HepG2 (cell line): ENCODE data around the gene PODXL2. TPM values are rescaled to one million over a fixed set of nuclear protein-coding genes. Genes with fewer than 3 reads are reported as not detected.

Source experiments
- ELF1 ChIP-seq: sonication (generic); formaldehyde crosslinking; IDR thresholded peaks from 2 replicates; pipeline ENCODE4 v1.4.0; 2020; ENCODE audit warnings: missing genetic modification reagents
- FOXA1 ChIP-seq, 2 experiments: fragments of 450-650 bp in 1 of 2; sonication (generic) in 1 of 2; formaldehyde crosslinking in 1 of 2; IDR thresholded peaks; 2 replicates each; pipeline versions ENCODE4 v1.4.0 to v1.6.1; 2016 to 2020; ENCODE audit warnings: missing genetic modification reagents in 1 of 2
- JUN ChIP-seq: sonication (generic); formaldehyde crosslinking; IDR thresholded peaks from 2 replicates; pipeline ENCODE4 v1.4.0; 2020; ENCODE audit warnings: mild to moderate bottlenecking, missing genetic modification reagents
- MTF1 ChIP-seq: sonication (generic); formaldehyde crosslinking; IDR thresholded peaks from 2 replicates; pipeline ENCODE4 v1.5.0; 2020; ENCODE audit warnings: missing genetic modification reagents
- NR2F1 ChIP-seq, 2 experiments: fragments of 450-650 bp in 1 of 2; formaldehyde crosslinking in 1 of 2; IDR thresholded peaks; 2 replicates each; pipeline versions ENCODE4 v1.5.0 to v1.6.1; 2016 to 2020; ENCODE audit warnings: mild to moderate bottlenecking in 1 of 2, missing compliant biosample characterization in 1 of 2, missing genetic modification reagents in 1 of 2, moderate library complexity in 1 of 2
- SIN3A ChIP-seq: IDR thresholded peaks from 2 replicates; pipeline ENCODE4 v1.6.1; 2011; ENCODE audit warnings: low read depth, mild to moderate bottlenecking, control low read depth, low read length, borderline replicate concordance
- TCF7L2 ChIP-seq: IDR thresholded peaks from 2 replicates; pipeline ENCODE4 v1.6.1; 2011; ENCODE audit warnings: mild to moderate bottlenecking, low read depth, low read length, moderate library complexity
- ZNF30 ChIP-seq: sonication (generic); formaldehyde crosslinking; IDR thresholded peaks from 2 replicates; pipeline ENCODE4 v1.5.0; 2020; ENCODE audit warnings: mild to moderate bottlenecking, missing genetic modification reagents
- ZNF550 ChIP-seq: sonication (generic); formaldehyde crosslinking; IDR thresholded peaks from 2 replicates; pipeline ENCODE4 v1.4.0; 2020; ENCODE audit warnings: mild to moderate bottlenecking, missing genetic modification reagents, borderline replicate concordance
- ZNF703 ChIP-seq: sonication (generic); formaldehyde crosslinking; IDR thresholded peaks from 2 replicates; pipeline ENCODE4 v1.5.1; 2020; ENCODE audit warnings: missing genetic modification reagents, mild to moderate bottlenecking, moderate library complexity, borderline replicate concordance
- ZSCAN29 ChIP-seq: sonication (generic); formaldehyde crosslinking; conservative IDR thresholded peaks from 2 replicates; pipeline ENCODE4 v1.4.0; 2020; ENCODE audit warnings: mild to moderate bottlenecking, missing genetic modification reagents
- ZSCAN30 ChIP-seq: sonication (generic); formaldehyde crosslinking; IDR thresholded peaks from 2 replicates; pipeline ENCODE4 v1.5.0; 2020; ENCODE audit warnings: mild to moderate bottlenecking, missing genetic modification reagents
- polyA plus RNA-seq, 8 experiments: library from polyadenylated mRNA; depleted of rRNA in 3 of 8; stranded (reverse) in 7 of 8; unstranded in 1 of 8; fragments of >200 nt; fragmentation: Illumina TruSeq in 4 of 8; extraction: Trizol in 4 of 8; gene quantifications; 2 replicates each; pipeline versions ENCODE4 v1.2.1 to v1.2.3, GENCODE V29; 2011 to 2016; ENCODE audit warnings: low read depth in 4 of 8, missing spikeins in 1 of 8, mixed read lengths in 1 of 8; ENCODE audit not compliant: insufficient read depth in 1 of 8
- total RNA-seq, 5 experiments: library from RNA; depleted of rRNA; stranded (reverse); fragments of >200 nt; fragmentation: Illumina TruSeq; extraction: Trizol; gene quantifications; 2 replicates each; pipeline ENCODE4 v1.2.3, GENCODE V29; 2016; ENCODE audit warnings: low read depth in 1 of 5
- TF ChIP-seq, protein P1 (sequence below), 2 experiments: IDR thresholded peaks; 2 replicates each; pipeline ENCODE4 v1.6.1; 2011 to 2012; ENCODE audit warnings: low read length in 2 of 2, borderline replicate concordance in 1 of 2, low read depth in 1 of 2, mild to moderate bottlenecking in 1 of 2, moderate library complexity in 1 of 2
- TF ChIP-seq, protein P2 (sequence below): sonication (generic); formaldehyde crosslinking; IDR thresholded peaks from 2 replicates; pipeline ENCODE4 v1.8.1; 2022; ENCODE audit warnings: mild to moderate bottlenecking, missing genetic modification reagents
- TF ChIP-seq, protein P3 (sequence below): sonication (generic); formaldehyde crosslinking; IDR thresholded peaks from 2 replicates; pipeline ENCODE4 v1.4.0; 2020; ENCODE audit warnings: mild to moderate bottlenecking, low read depth, missing genetic modification reagents
- TF ChIP-seq, protein P4 (sequence below): sonication (generic); formaldehyde crosslinking; IDR thresholded peaks from 2 replicates; pipeline ENCODE4 v1.4.0; 2020; ENCODE audit warnings: missing genetic modification reagents

Gene PODXL2
- total and polyA plus RNA-seq, 2 of the 13 experiments (the other 11 are each of a cell fraction or from before 2014, with no cell fraction given): 20.4 to 25.1 TPM

DNA sequence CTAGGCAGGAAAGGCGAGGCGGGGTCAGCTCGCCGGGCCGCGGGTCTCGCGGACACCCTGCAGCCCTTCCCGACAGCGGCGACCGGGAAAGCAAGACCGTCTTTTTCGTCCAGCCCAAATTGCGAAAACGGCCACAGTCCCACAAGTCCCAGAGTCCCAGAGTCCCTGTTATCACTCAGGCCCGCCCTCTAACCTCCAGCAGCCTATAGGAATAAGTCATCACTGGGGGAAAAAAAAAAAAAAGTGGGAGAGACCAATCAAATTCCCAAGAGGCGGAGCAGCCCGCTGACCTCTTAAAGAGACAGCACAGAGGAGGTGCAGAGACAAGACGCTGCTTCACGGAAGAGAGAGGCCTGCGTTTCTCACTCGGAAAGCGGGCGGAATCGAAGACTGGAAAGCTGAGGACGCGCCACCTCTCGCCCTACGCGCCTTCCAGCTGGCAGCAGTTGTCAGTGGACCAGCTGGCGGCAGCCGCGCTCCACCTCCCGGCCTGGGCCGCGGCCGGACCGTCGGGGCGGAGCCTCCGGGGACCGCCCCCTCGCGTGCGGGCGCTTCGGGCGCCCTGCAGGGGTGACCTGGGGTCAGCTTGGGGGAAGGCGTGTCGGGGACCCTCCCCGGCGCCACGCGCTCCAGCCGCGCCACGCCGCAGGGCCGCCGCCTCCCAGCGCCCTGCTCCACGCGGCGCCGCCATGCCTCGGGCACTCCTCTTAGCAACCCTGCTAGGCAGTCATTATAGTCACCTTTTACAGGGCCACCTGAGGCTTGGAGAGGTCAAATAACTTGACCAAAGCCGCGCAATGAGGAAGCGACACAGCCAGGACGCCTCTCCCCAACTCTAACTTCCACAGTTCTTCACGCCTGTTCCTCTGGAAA, 38.2 kb upstream of the PODXL2 start, which contains the start of gene TPRA1 (continued):
- TF ChIP-seq, protein P1, sequence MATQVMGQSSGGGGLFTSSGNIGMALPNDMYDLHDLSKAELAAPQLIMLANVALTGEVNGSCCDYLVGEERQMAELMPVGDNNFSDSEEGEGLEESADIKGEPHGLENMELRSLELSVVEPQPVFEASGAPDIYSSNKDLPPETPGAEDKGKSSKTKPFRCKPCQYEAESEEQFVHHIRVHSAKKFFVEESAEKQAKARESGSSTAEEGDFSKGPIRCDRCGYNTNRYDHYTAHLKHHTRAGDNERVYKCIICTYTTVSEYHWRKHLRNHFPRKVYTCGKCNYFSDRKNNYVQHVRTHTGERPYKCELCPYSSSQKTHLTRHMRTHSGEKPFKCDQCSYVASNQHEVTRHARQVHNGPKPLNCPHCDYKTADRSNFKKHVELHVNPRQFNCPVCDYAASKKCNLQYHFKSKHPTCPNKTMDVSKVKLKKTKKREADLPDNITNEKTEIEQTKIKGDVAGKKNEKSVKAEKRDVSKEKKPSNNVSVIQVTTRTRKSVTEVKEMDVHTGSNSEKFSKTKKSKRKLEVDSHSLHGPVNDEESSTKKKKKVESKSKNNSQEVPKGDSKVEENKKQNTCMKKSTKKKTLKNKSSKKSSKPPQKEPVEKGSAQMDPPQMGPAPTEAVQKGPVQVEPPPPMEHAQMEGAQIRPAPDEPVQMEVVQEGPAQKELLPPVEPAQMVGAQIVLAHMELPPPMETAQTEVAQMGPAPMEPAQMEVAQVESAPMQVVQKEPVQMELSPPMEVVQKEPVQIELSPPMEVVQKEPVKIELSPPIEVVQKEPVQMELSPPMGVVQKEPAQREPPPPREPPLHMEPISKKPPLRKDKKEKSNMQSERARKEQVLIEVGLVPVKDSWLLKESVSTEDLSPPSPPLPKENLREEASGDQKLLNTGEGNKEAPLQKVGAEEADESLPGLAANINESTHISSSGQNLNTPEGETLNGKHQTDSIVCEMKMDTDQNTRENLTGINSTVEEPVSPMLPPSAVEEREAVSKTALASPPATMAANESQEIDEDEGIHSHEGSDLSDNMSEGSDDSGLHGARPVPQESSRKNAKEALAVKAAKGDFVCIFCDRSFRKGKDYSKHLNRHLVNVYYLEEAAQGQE (IDR thresholded peaks at IDR 0.05; ENCODE audit: borderline replicate concordance in 1 of 2, low read depth in 1 of 2, low read length in 2 of 2): 0 out of 4 replicates have a peak, but pooled peaks of 1 of the 2 experiments have one; percentile 27
- no peak for TF ChIP-seq ZNF30
- TF ChIP-seq, protein P2, sequence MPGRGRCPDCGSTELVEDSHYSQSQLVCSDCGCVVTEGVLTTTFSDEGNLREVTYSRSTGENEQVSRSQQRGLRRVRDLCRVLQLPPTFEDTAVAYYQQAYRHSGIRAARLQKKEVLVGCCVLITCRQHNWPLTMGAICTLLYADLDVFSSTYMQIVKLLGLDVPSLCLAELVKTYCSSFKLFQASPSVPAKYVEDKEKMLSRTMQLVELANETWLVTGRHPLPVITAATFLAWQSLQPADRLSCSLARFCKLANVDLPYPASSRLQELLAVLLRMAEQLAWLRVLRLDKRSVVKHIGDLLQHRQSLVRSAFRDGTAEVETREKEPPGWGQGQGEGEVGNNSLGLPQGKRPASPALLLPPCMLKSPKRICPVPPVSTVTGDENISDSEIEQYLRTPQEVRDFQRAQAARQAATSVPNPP (CRISPR knock-in tag): no peak
- 0 out of 2 replicates have a peak, but pooled peaks have one; percentile 3 for TF ChIP-seq JUN (CRISPR knock-in tag)
- no peak for TF ChIP-seq FOXA1 (IDR thresholded peaks at IDR 0.05)
- TF ChIP-seq FOXA1 (CRISPR knock-in tag; IDR thresholded peaks at IDR 0.05): no peak
- TF ChIP-seq ELF1 (CRISPR knock-in tag): no peak; the same call in 1 of the 2 replicates
- 0 out of 2 replicates have a peak, but pooled peaks have one; percentile 24 for TF ChIP-seq ZSCAN29
- TF ChIP-seq ZSCAN30 (CRISPR knock-in tag): no peak
- TF ChIP-seq TCF7L2: no peak
- TF ChIP-seq, protein P3, sequence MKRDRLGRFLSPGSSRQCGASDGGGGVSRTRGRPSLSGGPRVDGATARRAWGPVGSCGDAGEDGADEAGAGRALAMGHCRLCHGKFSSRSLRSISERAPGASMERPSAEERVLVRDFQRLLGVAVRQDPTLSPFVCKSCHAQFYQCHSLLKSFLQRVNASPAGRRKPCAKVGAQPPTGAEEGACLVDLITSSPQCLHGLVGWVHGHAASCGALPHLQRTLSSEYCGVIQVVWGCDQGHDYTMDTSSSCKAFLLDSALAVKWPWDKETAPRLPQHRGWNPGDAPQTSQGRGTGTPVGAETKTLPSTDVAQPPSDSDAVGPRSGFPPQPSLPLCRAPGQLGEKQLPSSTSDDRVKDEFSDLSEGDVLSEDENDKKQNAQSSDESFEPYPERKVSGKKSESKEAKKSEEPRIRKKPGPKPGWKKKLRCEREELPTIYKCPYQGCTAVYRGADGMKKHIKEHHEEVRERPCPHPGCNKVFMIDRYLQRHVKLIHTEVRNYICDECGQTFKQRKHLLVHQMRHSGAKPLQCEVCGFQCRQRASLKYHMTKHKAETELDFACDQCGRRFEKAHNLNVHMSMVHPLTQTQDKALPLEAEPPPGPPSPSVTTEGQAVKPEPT (CRISPR knock-in tag): peak; percentile 29; the same call in 1 of the 2 replicates
- TF ChIP-seq ZNF703 (CRISPR knock-in tag): no peak
- TF ChIP-seq MTF1 (CRISPR knock-in tag): no peak
- peak in 1 of 2 experiments; percentile 92; a peak in 2 of 4 replicates for TF ChIP-seq NR2F1 (CRISPR knock-in tag; IDR thresholded peaks at IDR 0.05)
- TF ChIP-seq SIN3A: peak; percentile 66; the same call in 1 of the 2 replicates
- no peak for TF ChIP-seq ZNF550 (CRISPR knock-in tag)
- TF ChIP-seq, protein P4, sequence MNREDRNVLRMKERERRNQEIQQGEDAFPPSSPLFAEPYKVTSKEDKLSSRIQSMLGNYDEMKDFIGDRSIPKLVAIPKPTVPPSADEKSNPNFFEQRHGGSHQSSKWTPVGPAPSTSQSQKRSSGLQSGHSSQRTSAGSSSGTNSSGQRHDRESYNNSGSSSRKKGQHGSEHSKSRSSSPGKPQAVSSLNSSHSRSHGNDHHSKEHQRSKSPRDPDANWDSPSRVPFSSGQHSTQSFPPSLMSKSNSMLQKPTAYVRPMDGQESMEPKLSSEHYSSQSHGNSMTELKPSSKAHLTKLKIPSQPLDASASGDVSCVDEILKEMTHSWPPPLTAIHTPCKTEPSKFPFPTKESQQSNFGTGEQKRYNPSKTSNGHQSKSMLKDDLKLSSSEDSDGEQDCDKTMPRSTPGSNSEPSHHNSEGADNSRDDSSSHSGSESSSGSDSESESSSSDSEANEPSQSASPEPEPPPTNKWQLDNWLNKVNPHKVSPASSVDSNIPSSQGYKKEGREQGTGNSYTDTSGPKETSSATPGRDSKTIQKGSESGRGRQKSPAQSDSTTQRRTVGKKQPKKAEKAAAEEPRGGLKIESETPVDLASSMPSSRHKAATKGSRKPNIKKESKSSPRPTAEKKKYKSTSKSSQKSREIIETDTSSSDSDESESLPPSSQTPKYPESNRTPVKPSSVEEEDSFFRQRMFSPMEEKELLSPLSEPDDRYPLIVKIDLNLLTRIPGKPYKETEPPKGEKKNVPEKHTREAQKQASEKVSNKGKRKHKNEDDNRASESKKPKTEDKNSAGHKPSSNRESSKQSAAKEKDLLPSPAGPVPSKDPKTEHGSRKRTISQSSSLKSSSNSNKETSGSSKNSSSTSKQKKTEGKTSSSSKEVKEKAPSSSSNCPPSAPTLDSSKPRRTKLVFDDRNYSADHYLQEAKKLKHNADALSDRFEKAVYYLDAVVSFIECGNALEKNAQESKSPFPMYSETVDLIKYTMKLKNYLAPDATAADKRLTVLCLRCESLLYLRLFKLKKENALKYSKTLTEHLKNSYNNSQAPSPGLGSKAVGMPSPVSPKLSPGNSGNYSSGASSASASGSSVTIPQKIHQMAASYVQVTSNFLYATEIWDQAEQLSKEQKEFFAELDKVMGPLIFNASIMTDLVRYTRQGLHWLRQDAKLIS (CRISPR knock-in tag): no peak
